HEK293 (cell line): ENCODE results near the gene PUDP.

Source experiments
- CTCF ChIP-seq: fragments of 450-650 bp; formaldehyde crosslinking; IDR thresholded peaks from 2 replicates; pipeline ENCODE4 v1.5.1; 2016; ENCODE audit warnings: missing biosample characterization, missing genetic modification characterization
- HOXA7 ChIP-seq: sonication (generic); formaldehyde crosslinking; IDR thresholded peaks from 2 replicates; pipeline ENCODE4 v1.8.1; 2022; ENCODE audit warnings: missing genetic modification reagents, borderline replicate concordance
- PBX3 ChIP-seq: sonication (generic); formaldehyde crosslinking; IDR thresholded peaks from 2 replicates; pipeline ENCODE4 v1.8.1; 2022; ENCODE audit warnings: mild to moderate bottlenecking, moderate library complexity, missing genetic modification reagents
- YY1 ChIP-seq: fragments of 450-650 bp; formaldehyde crosslinking; IDR thresholded peaks from 2 replicates; pipeline ENCODE4 v1.5.1; 2018; ENCODE audit warnings: missing biosample characterization, missing genetic modification characterization
- ZBTB11 ChIP-seq: fragments of 450-650 bp; formaldehyde crosslinking; conservative IDR thresholded peaks from 2 replicates; pipeline ENCODE4 v1.5.1; 2016; ENCODE audit warnings: low read depth, missing biosample characterization, missing genetic modification characterization
- ZNF335 ChIP-seq: fragments of 450-650 bp; formaldehyde crosslinking; conservative IDR thresholded peaks from 2 replicates; pipeline ENCODE4 v1.5.1; 2016; ENCODE audit warnings: missing biosample characterization, missing genetic modification characterization
- ZNF670 ChIP-seq: fragments of 450-650 bp; formaldehyde crosslinking; IDR thresholded peaks from 2 replicates; pipeline ENCODE4 v1.5.1; 2016; ENCODE audit warnings: missing biosample characterization, missing genetic modification characterization, low read depth
- ZNF785 ChIP-seq: fragments of 450-650 bp; formaldehyde crosslinking; IDR thresholded peaks from 2 replicates; pipeline ENCODE4 v1.5.1; 2016; ENCODE audit warnings: missing biosample characterization, missing genetic modification characterization

- TF ChIP-seq PBX3 (CRISPR knock-in tag) (no peak), ZNF670 (tag by site-specific recombination) (no peak), HOXA7 (CRISPR knock-in tag) (no peak), ZBTB11 (tag by site-specific recombination) (no peak), CTCF (tag by site-specific recombination) (no peak), ZNF335 (no peak), YY1 (tag by site-specific recombination) (no peak), ZNF785 (tag by site-specific recombination) (no peak)
Observed at GRCh38 chrX:7027071-7027470, 120.9 kb downstream of the PUDP start.
